Fibroblast of mammary gland (primary cell): ENCODE results near the gene STX8.
"Not testable (repeated sequence)": the region's sequence is repeated elsewhere in the genome, so short reads cannot be mapped to it uniquely, and the experiment has no call there.

Source experiments
- DNase-seq: peaks from one replicate; pipeline ENCODE4 v3.0.0-alpha.2; 2010; ENCODE audit warnings: low read depth
- H3K4me3 ChIP-seq: 2 replicates; pipeline ENCODE4 v1.5.1; 2011; ENCODE audit warnings: low read depth, mild to moderate bottlenecking, low read length, moderate library complexity; ENCODE audit not compliant: control insufficient read depth
- CTCF ChIP-seq: conservative IDR thresholded peaks from 2 replicates; pipeline ENCODE4 v1.5.1; 2011; ENCODE audit warnings: low read depth, low read length, inconsistent platforms; ENCODE audit not compliant: control insufficient read depth, insufficient read depth

The STX8 gene

GRCh38 chr17:9598661-9599060 is 23.0 kb upstream of the STX8 start:
- DNase-seq = no peak
- no peak for TF ChIP-seq CTCF
- no peak overlapping the region for H3K4me3 ChIP-seq

DNA sequence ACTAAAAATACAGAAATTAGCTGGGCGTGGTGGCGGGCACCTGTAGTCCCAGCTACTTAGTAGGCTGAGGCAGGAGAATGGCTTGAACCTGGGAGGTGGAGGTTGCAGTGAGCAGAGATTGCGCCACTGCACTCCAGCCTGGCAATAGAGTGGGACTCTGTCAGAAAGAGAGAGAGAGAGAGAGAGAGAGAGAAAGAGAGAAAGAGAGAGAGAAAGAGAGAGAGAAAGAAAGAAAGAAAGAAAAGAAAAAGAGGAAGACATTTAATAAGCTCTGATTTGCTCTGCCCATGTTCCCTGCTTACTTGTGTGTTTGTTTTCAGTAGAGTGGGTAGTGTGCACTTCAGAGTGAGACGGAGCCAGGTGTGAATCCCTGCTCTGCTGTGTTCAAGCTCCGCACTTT is 22.0 kb upstream of the STX8 start:
- H3K4me3 ChIP-seq, DNase-seq: not testable (repeated sequence)

- no peak overlapping the region for H3K4me3 ChIP-seq
- no peak for TF ChIP-seq CTCF
- DNase-seq = no peak
Measured at GRCh38 chr17:9594065-9594464, 18.4 kb upstream of the STX8 start.

GRCh38 chr17:9587969-9588656 is 12.5 kb upstream of the STX8 start:
- TF ChIP-seq CTCF = no peak
- DNase-seq = no peak
- no peak overlapping the region for H3K4me3 ChIP-seq

- H3K4me3 ChIP-seq = no peak overlapping the region
- no peak for TF ChIP-seq CTCF
- DNase-seq = peak; percentile 3
Measured at GRCh38 chr17:9577373-9577709, 1.7 kb upstream of the STX8 start.

- TF ChIP-seq CTCF = peak; percentile 84
- H3K4me3 ChIP-seq = peak within 1 kb of the TSS; percentile 94
- DNase-seq = peak; percentile 74
Measured at GRCh38 chr17:9576521-9577372, 1.1 kb upstream of the STX8 start, which contains the start of gene CFAP52. CFAP52 (plus strand) TSS chr17:9576642; CDS start chr17:9576696, 54 bp downstream.

GRCh38 chr17:9571201-9571600 is 4.4 kb downstream of the STX8 start:
- H3K4me3 ChIP-seq = no peak overlapping the region
- no peak for DNase-seq
- TF ChIP-seq CTCF = no peak
